Gastroesophageal sphincter (tissue), 3 donors: ENCODE data around the gene ADAMTS3.

Experiments used
- EP300 ChIP-seq: sonication (generic); formaldehyde crosslinking; IDR thresholded peaks from one replicate; pipeline ENCODE4 v1.6.1; 2017; ENCODE audit warnings: antibody characterized with exemption, mild to moderate bottlenecking
- POLR2A ChIP-seq, 2 donors: fragments of 450-650 bp; IDR thresholded peaks; one replicate each; pipeline ENCODE4 v1.6.1; 2017; ENCODE audit warnings: antibody characterized with exemption in 2 of 2, mild to moderate bottlenecking in 2 of 2, moderate library complexity in 1 of 2
- TF ChIP-seq, protein P1 (sequence below), 4 experiments: fragments of 200-600 bp in 2 of 4; fragments of 450-650 bp in 2 of 4; sonication (generic) in 1 of 4; IDR thresholded peaks; one replicate each; pipeline ENCODE4 v1.5.1; 2017 to 2019; ENCODE audit warnings: antibody characterized with exemption in 4 of 4, mild to moderate bottlenecking in 2 of 4, moderate library complexity in 2 of 4

DNA sequence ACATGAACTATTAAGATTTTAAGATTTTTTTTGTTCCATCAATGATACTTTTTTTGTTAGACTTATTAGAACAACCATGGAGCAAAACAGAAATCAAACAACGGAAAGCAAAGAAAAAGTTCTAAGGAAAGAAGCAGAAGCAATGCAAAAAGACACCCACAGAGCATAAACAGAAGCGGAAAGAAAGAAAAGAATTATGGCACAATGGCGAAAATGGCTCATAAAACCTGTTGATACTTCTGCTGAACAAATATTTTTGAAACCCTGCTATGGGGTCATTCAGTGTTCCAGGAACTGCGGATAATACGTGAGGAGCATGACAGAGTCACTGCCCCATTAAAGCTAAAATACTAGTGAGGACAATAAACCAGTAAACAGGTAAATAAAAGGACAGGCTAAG lies 138.0 kb downstream of the ADAMTS3 start:
- TF ChIP-seq, protein P1, sequence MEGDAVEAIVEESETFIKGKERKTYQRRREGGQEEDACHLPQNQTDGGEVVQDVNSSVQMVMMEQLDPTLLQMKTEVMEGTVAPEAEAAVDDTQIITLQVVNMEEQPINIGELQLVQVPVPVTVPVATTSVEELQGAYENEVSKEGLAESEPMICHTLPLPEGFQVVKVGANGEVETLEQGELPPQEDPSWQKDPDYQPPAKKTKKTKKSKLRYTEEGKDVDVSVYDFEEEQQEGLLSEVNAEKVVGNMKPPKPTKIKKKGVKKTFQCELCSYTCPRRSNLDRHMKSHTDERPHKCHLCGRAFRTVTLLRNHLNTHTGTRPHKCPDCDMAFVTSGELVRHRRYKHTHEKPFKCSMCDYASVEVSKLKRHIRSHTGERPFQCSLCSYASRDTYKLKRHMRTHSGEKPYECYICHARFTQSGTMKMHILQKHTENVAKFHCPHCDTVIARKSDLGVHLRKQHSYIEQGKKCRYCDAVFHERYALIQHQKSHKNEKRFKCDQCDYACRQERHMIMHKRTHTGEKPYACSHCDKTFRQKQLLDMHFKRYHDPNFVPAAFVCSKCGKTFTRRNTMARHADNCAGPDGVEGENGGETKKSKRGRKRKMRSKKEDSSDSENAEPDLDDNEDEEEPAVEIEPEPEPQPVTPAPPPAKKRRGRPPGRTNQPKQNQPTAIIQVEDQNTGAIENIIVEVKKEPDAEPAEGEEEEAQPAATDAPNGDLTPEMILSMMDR (IDR thresholded peaks at IDR 0.05) = no peak
- TF ChIP-seq POLR2A (IDR thresholded peaks at IDR 0.05) (no peak), EP300 (no peak)
